Fibroblast of skin of scalp (primary cell): Measurements from ENCODE around the gene STK32C.
"Not testable (repeated sequence)": the region's sequence is repeated elsewhere in the genome, so short reads cannot be mapped to it uniquely, and the experiment has no call there.

Experiments
- DNase-seq: peaks from one replicate; pipeline ENCODE4 v3.0.0-alpha.2; 2013

Gene STK32C

GRCh38 chr10:132317477-132317876 is 9.7 kb upstream of the STK32C start:
- not testable (repeated sequence) for DNase-seq

DNA sequence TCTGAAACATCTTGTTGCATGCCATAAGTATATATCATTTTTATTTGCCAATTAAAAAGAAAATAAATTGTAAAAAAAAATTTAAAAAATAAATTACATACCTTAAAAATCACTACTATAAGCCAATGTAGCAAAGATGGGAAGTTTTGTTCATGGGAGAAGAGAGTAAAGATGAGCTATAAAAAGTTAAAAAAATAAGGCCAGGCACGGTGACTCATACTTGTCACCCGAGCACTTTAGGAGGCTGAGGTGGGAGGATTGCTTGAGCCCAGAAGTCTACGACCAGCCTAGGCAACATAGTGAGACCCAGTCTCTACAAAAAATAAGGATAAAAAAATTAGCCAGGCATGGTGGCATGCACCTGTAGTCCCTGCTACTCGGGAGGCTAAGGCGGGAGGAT is 8.4 kb upstream of the STK32C start:
- no peak for DNase-seq

- not testable (repeated sequence) for DNase-seq
Measured at GRCh38 chr10:132314881-132315280, 7.1 kb upstream of the STK32C start.

GRCh38 chr10:132314336-132314735 is 6.6 kb upstream of the STK32C start:
- no peak for DNase-seq

GRCh38 chr10:132313865-132314264 is 6.1 kb upstream of the STK32C start:
- DNase-seq, result no peak

GRCh38 chr10:132313305-132313704 is 5.6 kb upstream of the STK32C start:
- DNase-seq, result no peak

DNA sequence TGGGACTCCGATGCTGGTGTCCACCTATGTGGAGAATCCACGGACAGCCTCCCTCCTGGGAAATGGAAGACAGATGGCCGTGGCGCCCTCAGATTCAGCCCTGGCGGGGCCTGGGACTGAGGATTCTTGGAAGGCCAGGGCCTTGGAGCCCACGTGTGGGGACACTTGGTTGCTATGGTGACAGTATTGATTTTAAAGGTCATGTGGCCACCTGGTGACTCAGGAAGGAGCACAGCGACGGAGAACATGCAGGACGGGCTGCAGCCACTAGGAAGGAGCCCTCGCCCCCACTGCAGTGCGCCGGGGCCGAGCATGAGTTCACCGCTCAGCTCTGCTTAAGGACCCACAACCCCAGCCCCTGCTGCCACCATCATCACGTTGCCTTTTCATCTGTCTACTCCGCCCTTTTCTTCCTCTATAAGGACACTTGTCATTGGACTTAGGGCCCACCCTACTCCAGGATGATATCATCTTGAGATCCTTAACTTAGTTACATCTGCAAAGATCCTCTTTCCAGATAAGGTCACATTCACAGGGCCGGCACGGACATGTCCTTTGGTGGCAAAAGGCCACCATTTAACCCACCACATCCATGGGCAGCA is 3.7 kb upstream of the STK32C start:
- DNase-seq, result no peak

DNA sequence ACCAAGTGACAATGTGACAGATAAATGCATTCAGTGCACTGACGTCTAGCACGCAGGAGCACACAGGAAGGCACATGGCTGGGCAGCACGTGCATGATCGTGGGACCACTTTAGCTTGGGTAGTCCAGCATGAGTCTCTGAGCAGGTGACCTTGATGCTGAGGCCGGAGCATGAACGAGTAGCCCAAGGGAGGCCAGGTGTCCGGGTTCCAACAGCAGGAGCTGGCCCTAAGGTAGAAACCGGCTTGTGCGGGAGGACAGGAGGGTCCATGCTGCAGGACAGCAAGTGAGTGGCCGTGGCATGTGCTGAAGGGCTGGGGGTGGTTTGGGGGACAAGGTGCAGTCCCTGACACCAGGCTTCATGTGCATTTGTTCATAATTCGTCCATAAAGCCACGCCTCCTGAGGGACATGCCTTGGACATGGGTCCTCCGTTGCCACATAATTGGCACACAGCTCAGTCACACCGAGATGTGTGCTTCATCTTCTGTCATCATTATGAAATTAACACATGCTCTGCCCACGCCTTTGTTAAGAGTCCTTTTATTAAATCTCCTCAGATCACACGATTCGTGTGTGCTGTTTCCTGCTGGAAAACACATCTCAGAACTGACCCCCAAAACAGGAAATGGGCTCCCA is 3.1 kb upstream of the STK32C start:
- DNase-seq, result no peak

- no peak for DNase-seq
Measured at GRCh38 chr10:132309879-132310591, 2.3 kb upstream of the STK32C start.

DNA sequence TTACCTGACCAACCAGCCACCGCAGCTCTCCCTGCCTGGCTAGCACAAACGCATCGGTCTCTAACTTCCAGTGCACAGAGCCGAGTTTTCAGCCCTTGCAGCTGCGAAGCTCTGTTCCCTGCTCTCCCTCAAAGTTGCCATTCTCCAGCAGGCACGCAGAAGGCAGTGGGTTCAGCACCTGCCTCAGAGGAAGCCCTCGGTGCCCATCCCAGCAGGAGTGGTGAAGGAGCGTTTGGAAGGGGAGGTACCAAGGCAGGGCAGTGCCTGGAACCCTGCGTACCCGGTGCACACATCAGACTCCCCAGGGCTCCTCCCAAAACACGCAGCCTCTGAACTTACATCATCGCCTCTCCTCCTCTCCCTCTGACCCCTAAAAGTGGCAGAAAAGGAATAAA is 1.7 kb upstream of the STK32C start:
- DNase-seq, result no peak

GRCh38 chr10:132308587-132309470 is 1.1 kb upstream of the STK32C start:
- DNase-seq, result no peak

DNA sequence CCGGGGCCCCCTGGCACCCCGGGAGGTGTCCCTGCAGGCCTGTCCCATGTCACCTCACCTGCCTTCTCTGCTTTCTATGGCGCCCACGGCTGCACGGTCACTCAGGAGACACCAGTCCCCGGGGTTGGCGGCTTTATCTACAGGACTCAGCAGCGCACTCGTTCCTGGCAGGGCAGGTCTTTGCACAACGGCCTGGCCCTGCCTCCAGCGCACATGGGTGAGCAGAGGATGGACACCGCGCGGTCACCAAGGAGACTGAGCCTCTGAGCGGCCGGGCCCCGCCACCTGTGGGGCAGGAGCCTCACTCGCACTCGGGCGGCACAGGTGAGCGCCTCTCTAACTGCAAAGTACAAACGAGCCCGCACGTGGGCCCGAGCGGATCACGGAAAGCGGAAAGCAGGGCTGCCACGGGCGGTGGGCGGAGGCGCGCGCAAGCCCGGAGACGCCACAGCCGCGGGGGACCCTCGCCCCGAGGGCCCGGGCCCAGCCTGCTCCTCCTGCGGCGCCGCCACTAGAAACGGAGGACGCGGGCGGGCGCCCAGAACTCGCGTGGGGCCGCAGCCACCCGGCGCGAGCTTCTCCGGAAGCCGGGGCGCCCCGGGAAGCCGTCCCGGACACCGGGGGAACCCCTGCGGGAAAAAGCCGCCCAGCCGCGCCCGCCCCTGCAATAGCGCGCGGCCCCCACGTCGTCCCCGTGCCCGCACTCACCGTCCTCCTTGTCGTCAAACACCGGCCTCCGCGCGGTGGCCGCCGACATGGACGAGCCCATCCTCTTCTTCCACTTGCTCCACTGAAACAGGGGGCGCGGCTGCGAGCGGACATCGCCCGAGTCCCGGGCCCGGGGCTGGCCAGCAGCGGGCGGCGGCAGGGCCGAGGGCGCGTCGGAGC is 642 bp downstream of the STK32C start:
- DNase-seq, result no peak

GRCh38 chr10:132306343-132306685 is 1.4 kb downstream of the STK32C start:
- no peak for DNase-seq

- DNase-seq, result no peak
Measured at GRCh38 chr10:132305654-132306342, 2.0 kb downstream of the STK32C start.

GRCh38 chr10:132304756-132305509 is 2.8 kb downstream of the STK32C start:
- no peak for DNase-seq

DNA sequence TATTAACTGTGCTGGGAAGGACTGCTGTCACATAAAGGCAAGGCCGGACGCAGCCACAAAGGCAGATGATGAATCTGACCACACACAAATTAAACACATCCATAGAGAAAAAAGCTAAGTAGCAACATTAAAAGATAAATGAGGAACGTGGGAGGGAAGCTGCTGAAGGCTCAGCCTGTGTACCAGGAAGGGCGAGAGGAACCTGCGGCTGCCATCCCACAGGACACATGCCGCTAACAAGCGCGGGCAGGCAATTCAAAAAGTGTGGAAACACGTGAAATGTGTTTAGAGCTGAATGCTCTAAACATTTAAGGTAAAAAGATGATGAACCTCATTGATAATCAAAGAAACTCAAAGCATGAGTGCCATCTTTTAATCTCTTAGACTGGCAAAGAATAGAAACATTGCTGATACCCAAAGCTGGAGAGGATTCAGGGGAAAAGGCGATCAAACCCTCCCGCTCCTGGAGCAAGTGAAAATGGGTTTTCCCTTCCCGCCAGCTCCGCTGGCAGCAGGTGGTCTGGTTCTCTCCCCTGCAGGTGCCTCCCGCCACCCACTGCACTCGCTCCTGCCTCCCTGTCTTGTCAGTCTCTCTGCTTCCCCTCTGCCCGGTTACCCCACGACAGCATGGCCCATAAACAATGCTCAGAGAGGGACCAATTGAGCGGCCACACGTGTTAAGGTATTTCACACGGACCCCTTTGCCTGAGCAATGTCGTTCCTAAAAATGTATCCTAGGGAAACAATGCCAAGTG is 4.2 kb downstream of the STK32C start:
- no peak for DNase-seq

DNA sequence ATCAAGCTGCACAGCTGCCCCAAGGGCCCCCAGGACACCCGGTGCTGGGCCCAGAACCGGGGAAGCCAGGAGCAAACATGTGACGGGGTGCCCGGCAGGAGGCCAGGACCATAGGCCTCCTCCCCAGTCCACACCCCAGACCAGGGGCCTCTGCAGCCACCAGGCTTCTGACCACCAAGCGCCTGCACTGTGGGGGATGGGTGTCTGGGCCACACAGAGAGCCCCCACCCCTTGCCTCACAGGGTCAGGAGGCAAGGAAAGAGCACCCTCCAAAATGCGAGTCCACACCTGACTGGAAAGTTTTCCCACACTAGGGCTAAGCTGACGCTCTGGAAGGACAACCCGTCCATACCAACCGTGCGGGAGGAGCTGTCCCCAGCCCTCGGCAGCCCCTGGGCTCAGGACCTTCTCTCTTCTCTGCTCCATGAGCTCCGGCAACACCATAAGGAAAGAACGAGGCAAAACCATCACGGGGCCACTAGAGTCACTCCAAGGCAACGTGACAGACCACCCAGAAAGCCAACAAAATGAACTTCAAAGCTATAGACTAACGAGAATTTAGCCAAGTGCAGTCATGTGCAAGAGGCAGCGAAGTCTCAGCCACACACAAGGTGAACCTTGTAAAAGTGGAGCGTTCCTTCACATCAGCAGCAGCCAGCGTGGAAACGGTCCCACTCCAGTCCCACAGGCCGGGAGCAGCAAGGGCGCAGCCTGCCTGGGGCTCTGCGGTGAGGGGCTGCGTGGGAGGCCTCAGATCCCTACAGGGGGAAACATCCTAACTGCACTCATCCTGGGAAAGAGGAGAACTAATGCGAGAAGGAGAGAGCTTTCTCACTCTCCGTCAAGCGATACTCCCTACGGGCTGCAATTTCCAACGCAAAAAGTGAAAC is 5.1 kb downstream of the STK32C start:
- DNase-seq, result no peak

DNA sequence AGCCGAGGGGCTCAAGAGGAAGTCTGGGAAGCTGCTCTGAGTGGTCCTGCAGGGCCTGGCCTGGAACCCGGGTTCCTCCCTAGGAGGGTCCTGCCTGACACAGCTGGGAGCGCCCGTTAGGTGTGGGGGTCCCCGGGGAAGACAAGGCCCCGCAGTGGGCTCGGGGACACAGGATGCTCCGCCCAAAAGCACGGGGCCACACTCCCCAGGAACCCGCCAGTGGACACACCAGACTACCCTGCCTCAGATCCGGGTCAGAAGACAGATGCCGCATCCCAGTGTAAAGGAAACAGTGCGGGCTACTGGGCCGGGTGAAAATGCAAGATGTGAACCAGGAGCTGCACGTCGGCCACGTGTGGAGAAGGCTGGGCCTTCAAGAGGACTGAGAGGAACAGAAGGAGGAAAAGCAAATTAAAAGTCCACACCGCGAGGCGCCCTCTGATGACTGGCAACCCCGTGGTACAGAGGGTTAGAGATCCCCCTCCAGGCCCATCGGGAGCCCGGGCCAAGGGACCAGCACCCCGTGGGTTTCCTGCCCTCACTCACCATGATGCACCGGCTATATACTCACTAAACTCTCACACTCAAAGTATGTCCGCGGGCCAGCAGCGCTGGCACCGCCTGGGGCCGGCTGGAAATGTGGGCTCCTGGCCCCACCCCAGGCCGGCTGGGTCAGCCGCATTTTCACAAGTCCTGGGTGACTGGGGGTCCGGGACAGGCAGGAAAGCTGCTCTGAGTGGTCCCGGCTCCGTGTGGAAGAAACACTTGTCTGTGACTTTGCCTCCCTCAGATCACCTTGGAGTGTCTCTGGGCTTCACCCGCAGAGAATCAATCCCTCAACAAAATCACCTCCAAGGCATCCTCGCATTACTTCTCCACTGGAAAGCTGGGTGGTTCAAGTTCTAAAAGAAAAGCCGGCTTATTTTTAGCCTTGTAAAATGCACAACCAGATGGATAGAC is 6.1 kb downstream of the STK32C start:
- no peak for DNase-seq
